ENCODE data around the gene TSSK3.

Gene TSSK3

GRCh38 chr1:32333251-32333963, 28.9 kb upstream of the TSSK3 start:
- Histone ChIP-seq H3K9me3 (ENCODE audit: control insufficient read depth, insufficient read depth, low read length) (no peaks in the 10 kb centered on the region), H3K4me1 (ENCODE audit: control insufficient read depth, insufficient read depth, low read length) (peaks cover 37% of the 10 kb centered on the region), H3K4me3 (ENCODE audit: low read depth, low read length) (0 out of 2 replicates have a peak overlapping the region, but pooled peaks have one; percentile 68), H3K27me3 (ENCODE audit: control insufficient read depth, insufficient read depth, low read length) (0 out of 2 replicates have a peak, but pooled peaks cover 4% of the 10 kb centered on the region), H3K27ac (ENCODE audit: low read depth, low read length) (peak overlapping the region; percentile 2), H3K36me3 (ENCODE audit: control insufficient read depth, insufficient read depth, low read length) (peaks cover 64% of the 10 kb centered on the region), H3K9ac (ENCODE audit: low read depth, low read length) (no peak overlapping the region)

GRCh38 chr1:32334274-32334861, 28.0 kb upstream of the TSSK3 start:
- peak overlapping the region; percentile 87 for H3K27ac ChIP-seq (ENCODE audit: low read depth, low read length)
- H3K9ac ChIP-seq (ENCODE audit: low read depth, low read length): peak overlapping the region; percentile 78

GRCh38 chr1:32334864-32335534, 27.3 kb upstream of the TSSK3 start:
- H3K4me3 ChIP-seq (ENCODE audit: low read depth, low read length): peak overlapping the region; percentile 68
- H3K27ac ChIP-seq (ENCODE audit: low read depth, low read length): peak overlapping the region; percentile 87
- no peaks in the 10 kb centered on the region for H3K9me3 ChIP-seq (ENCODE audit: control insufficient read depth, insufficient read depth, low read length)
- H3K9ac ChIP-seq (ENCODE audit: low read depth, low read length): peak overlapping the region; percentile 78
- H3K36me3 ChIP-seq (ENCODE audit: control insufficient read depth, insufficient read depth, low read length): peaks cover 48% of the 10 kb centered on the region
- peaks cover 37% of the 10 kb centered on the region for H3K4me1 ChIP-seq (ENCODE audit: control insufficient read depth, insufficient read depth, low read length)
- 0 out of 2 replicates have a peak, but pooled peaks cover 4% of the 10 kb centered on the region for H3K27me3 ChIP-seq (ENCODE audit: control insufficient read depth, insufficient read depth, low read length)

More at GRCh38 chr1:32334274-32334861, 28.0 kb upstream of the TSSK3 start:
- Histone ChIP-seq H3K4me3 (ENCODE audit: low read depth, low read length) (peak overlapping the region; percentile 68), H3K27me3 (ENCODE audit: control insufficient read depth, insufficient read depth, low read length) (0 out of 2 replicates have a peak, but pooled peaks cover 4% of the 10 kb centered on the region), H3K4me1 (ENCODE audit: control insufficient read depth, insufficient read depth, low read length) (peaks cover 37% of the 10 kb centered on the region), H3K9me3 (ENCODE audit: control insufficient read depth, insufficient read depth, low read length) (no peaks in the 10 kb centered on the region), H3K36me3 (ENCODE audit: control insufficient read depth, insufficient read depth, low read length) (peaks cover 54% of the 10 kb centered on the region)

- Histone ChIP-seq H3K27ac (ENCODE audit: low read depth, low read length) (peak overlapping the region; percentile 87), H3K36me3 (ENCODE audit: control insufficient read depth, insufficient read depth, low read length) (peaks cover 43% of the 10 kb centered on the region), H3K9me3 (ENCODE audit: control insufficient read depth, insufficient read depth, low read length) (no peaks in the 10 kb centered on the region), H3K9ac (ENCODE audit: low read depth, low read length) (peak overlapping the region; percentile 78), H3K4me3 (ENCODE audit: low read depth, low read length) (peak overlapping the region; percentile 68), H3K4me1 (ENCODE audit: control insufficient read depth, insufficient read depth, low read length) (peaks cover 37% of the 10 kb centered on the region), H3K27me3 (ENCODE audit: control insufficient read depth, insufficient read depth, low read length) (0 out of 2 replicates have a peak, but pooled peaks cover 4% of the 10 kb centered on the region)
These were observed 26.9 kb upstream of the TSSK3 start for GRCh38 chr1:32335535-32335789.

GRCh38 chr1:32335790-32336590, 26.3 kb upstream of the TSSK3 start, which contains the start of gene MARCKSL1:
Gene MARCKSL1 (minus strand): TSS chr1:32336233. CDS start chr1:32336033, 200 bp downstream.
- Histone ChIP-seq H3K9me3 (ENCODE audit: control insufficient read depth, insufficient read depth, low read length) (no peaks in the 10 kb centered on the region), H3K36me3 (ENCODE audit: control insufficient read depth, insufficient read depth, low read length) (peaks cover 38% of the 10 kb centered on the region), H3K4me3 (ENCODE audit: low read depth, low read length) (peak within 1 kb of the TSS; percentile 68), H3K9ac (ENCODE audit: low read depth, low read length) (peak within 1 kb of the TSS; percentile 78), H3K4me1 (ENCODE audit: control insufficient read depth, insufficient read depth, low read length) (peaks cover 37% of the 10 kb centered on the region), H3K27me3 (ENCODE audit: control insufficient read depth, insufficient read depth, low read length) (0 out of 2 replicates have a peak, but pooled peaks cover 4% of the 10 kb centered on the region), H3K27ac (ENCODE audit: low read depth, low read length) (peak within 1 kb of the TSS; percentile 87)

- H3K27me3 ChIP-seq (ENCODE audit: control insufficient read depth, insufficient read depth, low read length): 0 out of 2 replicates have a peak, but pooled peaks cover 4% of the 10 kb centered on the region
- H3K4me1 ChIP-seq (ENCODE audit: control insufficient read depth, insufficient read depth, low read length): peaks cover 37% of the 10 kb centered on the region
- peaks cover 32% of the 10 kb centered on the region for H3K36me3 ChIP-seq (ENCODE audit: control insufficient read depth, insufficient read depth, low read length)
- no peak overlapping the region for H3K27ac ChIP-seq (ENCODE audit: low read depth, low read length)
- peak overlapping the region; percentile 68 for H3K4me3 ChIP-seq (ENCODE audit: low read depth, low read length)
- no peaks in the 10 kb centered on the region for H3K9me3 ChIP-seq (ENCODE audit: control insufficient read depth, insufficient read depth, low read length)
- H3K9ac ChIP-seq (ENCODE audit: low read depth, low read length): no peak overlapping the region
These were observed 25.8 kb upstream of the TSSK3 start for GRCh38 chr1:32336591-32336932.

- H3K36me3 ChIP-seq (ENCODE audit: control insufficient read depth, insufficient read depth, low read length): peaks cover 26% of the 10 kb centered on the region
- H3K9me3 ChIP-seq (ENCODE audit: control insufficient read depth, insufficient read depth, low read length): no peaks in the 10 kb centered on the region
- H3K27ac ChIP-seq (ENCODE audit: low read depth, low read length): no peak overlapping the region
- H3K4me3 ChIP-seq (ENCODE audit: low read depth, low read length): no peak overlapping the region; the same call in 1 of the 2 replicates
- H3K27me3 ChIP-seq (ENCODE audit: control insufficient read depth, insufficient read depth, low read length): 0 out of 2 replicates have a peak, but pooled peaks cover 4% of the 10 kb centered on the region
- H3K4me1 ChIP-seq (ENCODE audit: control insufficient read depth, insufficient read depth, low read length): peaks cover 36% of the 10 kb centered on the region
- H3K9ac ChIP-seq (ENCODE audit: low read depth, low read length): no peak overlapping the region
These were observed 25.2 kb upstream of the TSSK3 start for GRCh38 chr1:32336963-32337675.

- Histone ChIP-seq H3K9ac (ENCODE audit: low read depth, low read length) (no peak overlapping the region), H3K36me3 (ENCODE audit: control insufficient read depth, insufficient read depth, low read length) (peaks cover 18% of the 10 kb centered on the region), H3K27me3 (ENCODE audit: control insufficient read depth, insufficient read depth, low read length) (0 out of 2 replicates have a peak, but pooled peaks cover 4% of the 10 kb centered on the region), H3K4me3 (ENCODE audit: low read depth, low read length) (no peak overlapping the region), H3K27ac (ENCODE audit: low read depth, low read length) (no peak overlapping the region), H3K4me1 (ENCODE audit: control insufficient read depth, insufficient read depth, low read length) (peaks cover 29% of the 10 kb centered on the region), H3K9me3 (ENCODE audit: control insufficient read depth, insufficient read depth, low read length) (no peaks in the 10 kb centered on the region)
These were observed 24.3 kb upstream of the TSSK3 start for GRCh38 chr1:32337855-32338636.

- Histone ChIP-seq H3K9me3 (ENCODE audit: control insufficient read depth, insufficient read depth, low read length) (no peaks in the 10 kb centered on the region), H3K9ac (ENCODE audit: low read depth, low read length) (no peak overlapping the region), H3K27me3 (ENCODE audit: control insufficient read depth, insufficient read depth, low read length) (0 out of 2 replicates have a peak, but pooled peaks cover 4% of the 10 kb centered on the region), H3K27ac (ENCODE audit: low read depth, low read length) (no peak overlapping the region), H3K36me3 (ENCODE audit: control insufficient read depth, insufficient read depth, low read length) (peaks cover 12% of the 10 kb centered on the region), H3K4me3 (ENCODE audit: low read depth, low read length) (no peak overlapping the region), H3K4me1 (ENCODE audit: control insufficient read depth, insufficient read depth, low read length) (peaks cover 23% of the 10 kb centered on the region)
These were observed 23.6 kb upstream of the TSSK3 start for GRCh38 chr1:32338637-32339145.

All from HUES48 (cell line).